Lung (tissue), 12 donors: Measurements from ENCODE around the gene VSNL1. TPM values are rescaled to one million over a fixed set of nuclear protein-coding genes. Genes with fewer than 3 reads are reported as not detected.

Experiments
- ATAC-seq: fragments of 200-7000 bp; cut with Tn5 transposase; one replicate; pipeline ENCODE4 v1.9.1; 2020; ENCODE audit warnings: moderate number of reproducible peaks; ENCODE audit not compliant: insufficient read depth, low FRiP score
- DNase-seq, 3 donors: peaks; one replicate each; pipeline ENCODE4 v3.0.0-alpha.2; 2013 to 2017
- H3K27ac ChIP-seq, 2 donors: one replicate each; pipeline ENCODE4 v1.5.1; 2013; ENCODE audit warnings: mild to moderate bottlenecking in 2 of 2, moderate library complexity in 2 of 2, control low read depth in 1 of 2, inconsistent platforms in 1 of 2, low read depth in 1 of 2, low read length in 1 of 2
- H3K27me3 ChIP-seq, 3 donors: one replicate each; pipeline ENCODE4 v1.5.1; 2013; ENCODE audit warnings: low read length in 2 of 3; ENCODE audit not compliant: control insufficient read depth in 3 of 3, insufficient read depth in 3 of 3
- H3K36me3 ChIP-seq, 4 donors: one replicate each; pipeline ENCODE4 v1.5.1; 2013; ENCODE audit warnings: low read length in 4 of 4, mild to moderate bottlenecking in 1 of 4, moderate library complexity in 1 of 4; ENCODE audit not compliant: control insufficient read depth in 4 of 4, insufficient read depth in 4 of 4
- H3K4me1 ChIP-seq, 5 donors: one replicate each; pipeline ENCODE4 v1.5.1; 2013; ENCODE audit warnings: low read length in 5 of 5, mild to moderate bottlenecking in 2 of 5, moderate library complexity in 1 of 5; ENCODE audit not compliant: control insufficient read depth in 5 of 5, insufficient read depth in 5 of 5
- H3K4me3 ChIP-seq: one replicate; pipeline ENCODE4 v1.5.1; 2013; ENCODE audit warnings: mild to moderate bottlenecking, control low read depth, moderate library complexity
- H3K9ac ChIP-seq, 2 donors: one replicate each; pipeline ENCODE4 v1.5.1; 2013; ENCODE audit warnings: low read length in 2 of 2, control low read depth in 1 of 2; ENCODE audit not compliant: insufficient read depth in 1 of 2
- H3K9me3 ChIP-seq, 4 donors: one replicate each; pipeline ENCODE4 v1.5.1; 2013; ENCODE audit warnings: low read length in 3 of 4, mild to moderate bottlenecking in 1 of 4, moderate library complexity in 1 of 4; ENCODE audit not compliant: control insufficient read depth in 4 of 4, insufficient read depth in 3 of 4
- CTCF ChIP-seq: IDR thresholded peaks from 2 replicates; pipeline ENCODE4 v1.5.1; 2012; ENCODE audit warnings: mild to moderate bottlenecking; ENCODE audit errors: control extremely low read depth, extremely low read depth
- WGBS, 2 donors: extraction: QIAGEN DNeasy Blood & Tissue Kit; methylation state at CpG; one replicate each; pipeline ENCODE4 v1.1.7; 2013; 5-methylcytosine and 5-hydroxymethylcytosine counted together
- polyA plus RNA-seq, 2 donors: library from polyadenylated mRNA; stranded (reverse); fragments of 200-250 nt; gene quantifications; one replicate each; pipeline ENCODE4 v1.2.1, GENCODE V29; 2013
- total RNA-seq, 2 donors: library from RNA; depleted of rRNA in 1 of 2; stranded (reverse); fragments of >200 nt in 1 of 2; gene quantifications; one replicate each; pipeline ENCODE4 v1.2.1, GENCODE V29; 2014 to 2021
- donor health status: control.
- donor health status: control.
- donor health status: Bipolar disorder and iron deficiency.
- donor health status: healthy.
- donor health status: DM: yes; HTN: yes; CAD: no.

VSNL1 gene
- total and polyA plus RNA-seq, 4 donors = 0.87 to 6.9 (median 1.5) TPM

- TF ChIP-seq CTCF = no peak
- Histone ChIP-seq H3K4me1 (peaks cover 0 to 27% (median 4%) of the 10 kb centered on the region in 5 donors), H3K9me3 (no peaks in the 10 kb centered on the region), H3K36me3 (no peaks in the 10 kb centered on the region), H3K4me3 (no peak overlapping the region), H3K27ac (peak overlapping the region in 1 of 2 donors; percentile 67), H3K27me3 (no peaks in the 10 kb centered on the region), H3K9ac (no peak overlapping the region)
- ATAC-seq (peak; percentile 42), DNase-seq (peak; percentile 76 to 90 (median 90))
- WGBS, 2 donors = 52 to 59% methylated on average over 7 of the region's 7 CpGs
These were observed 54.3 kb downstream of the VSNL1 start for GRCh38 chr2:17594533-17595401.

- ATAC-seq (no peak), DNase-seq (no peak)
- peaks cover 0 to 8% (median 4%) of the 10 kb centered on the region in 5 donors for H3K4me1 ChIP-seq
- H3K9me3 ChIP-seq = no peaks in the 10 kb centered on the region
- TF ChIP-seq CTCF = no peak
- no peak overlapping the region for H3K27ac ChIP-seq
- WGBS, 2 donors = 75 to 80% methylated on average over 1 of the region's 1 CpG
- no peaks in the 10 kb centered on the region for H3K27me3 ChIP-seq
- no peak overlapping the region for H3K4me3 ChIP-seq
- H3K9ac ChIP-seq = no peak overlapping the region
- H3K36me3 ChIP-seq = no peaks in the 10 kb centered on the region
These were observed 59.1 kb downstream of the VSNL1 start for GRCh38 chr2:17599617-17600016.

- Histone ChIP-seq H3K36me3 (no peaks in the 10 kb centered on the region), H3K27me3 (no peaks in the 10 kb centered on the region), H3K4me3 (no peak overlapping the region), H3K9me3 (no peaks in the 10 kb centered on the region), H3K9ac (no peak overlapping the region), H3K27ac (no peak overlapping the region), H3K4me1 (no peaks in the 10 kb centered on the region)
- DNase-seq (no peak), ATAC-seq (no peak)
- TF ChIP-seq CTCF = no peak
These were observed 60.2 kb downstream of the VSNL1 start for GRCh38 chr2:17600556-17601204.
